Activated CD4-positive, CD25-positive, alpha-beta regulatory T cell treated with anti-CD3 and anti-CD28 coated beads, Interleukin-2, amount 50 U/mL, for 24 hours (primary cell): Measurements from ENCODE around the gene KLK15.
A peak's percentile ranks its signal among the peaks of the same experiment; 100 is the strongest.
"Not testable (repeated sequence)": the region's sequence is repeated elsewhere in the genome, so short reads cannot be mapped to it uniquely, and the experiment has no call there.

Experiments used
- ATAC-seq, 2 donors: fragments of 150-1000 bp; cut with Tn5 transposase; one replicate each; pipeline ENCODE4 v1.10.0; 2021; ENCODE audit warnings: mild to moderate bottlenecking in 1 of 2, moderate library complexity in 1 of 2

Gene KLK15

DNA sequence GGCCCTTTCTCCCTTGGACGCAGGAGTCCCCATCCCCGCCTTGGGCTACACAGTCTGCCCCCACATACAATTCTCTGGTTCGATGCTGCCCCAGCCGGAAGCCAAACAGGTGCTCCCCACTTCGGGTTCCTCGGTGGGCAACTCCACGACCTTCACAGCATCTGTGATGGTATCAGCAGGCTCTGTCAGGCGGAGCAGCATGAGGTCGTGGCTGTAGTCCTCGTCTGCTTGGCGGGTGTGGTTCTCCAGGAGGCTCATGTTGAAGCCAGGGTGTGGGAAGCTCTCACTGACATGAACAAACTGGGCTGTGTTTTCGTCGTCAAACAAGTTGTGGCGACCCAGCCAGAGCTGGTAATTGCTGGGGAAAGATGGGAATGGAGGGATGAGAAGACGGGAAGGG is 13.3 kb downstream of the KLK15 start:
- ATAC-seq = no peak

GRCh38 chr19:50819636-50820035 is 13.7 kb downstream of the KLK15 start:
- no peak for ATAC-seq

DNA sequence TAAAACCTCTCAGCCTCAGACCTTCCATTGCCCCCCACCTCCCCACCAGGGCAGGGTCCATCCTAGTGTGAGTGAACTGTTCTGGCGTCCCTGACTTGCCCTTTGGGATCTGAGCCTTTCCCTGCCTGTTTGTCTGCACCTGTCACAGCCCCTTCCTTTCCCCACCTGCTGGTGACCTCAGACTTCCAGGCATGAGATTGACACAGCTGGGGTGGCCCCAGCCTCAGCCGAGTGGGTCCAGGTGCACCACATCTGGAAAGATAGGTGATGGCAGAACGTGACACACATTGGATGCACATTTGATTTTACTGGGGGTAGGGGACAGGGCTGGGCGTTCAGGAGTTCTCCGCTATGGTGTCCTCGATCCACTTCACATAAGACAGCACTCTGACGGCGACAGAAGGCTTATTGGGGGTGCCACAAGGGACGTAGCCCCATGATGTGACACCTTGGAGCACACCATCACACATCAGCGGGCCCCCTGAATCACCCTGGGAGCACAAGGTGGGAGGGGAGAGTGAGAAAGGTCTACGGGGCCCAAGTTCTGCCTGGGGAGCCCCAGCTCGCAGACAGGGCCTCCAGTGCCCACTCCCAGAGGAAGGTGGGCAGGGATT is 14.4 kb downstream of the KLK15 start:
- no peak for ATAC-seq

DNA sequence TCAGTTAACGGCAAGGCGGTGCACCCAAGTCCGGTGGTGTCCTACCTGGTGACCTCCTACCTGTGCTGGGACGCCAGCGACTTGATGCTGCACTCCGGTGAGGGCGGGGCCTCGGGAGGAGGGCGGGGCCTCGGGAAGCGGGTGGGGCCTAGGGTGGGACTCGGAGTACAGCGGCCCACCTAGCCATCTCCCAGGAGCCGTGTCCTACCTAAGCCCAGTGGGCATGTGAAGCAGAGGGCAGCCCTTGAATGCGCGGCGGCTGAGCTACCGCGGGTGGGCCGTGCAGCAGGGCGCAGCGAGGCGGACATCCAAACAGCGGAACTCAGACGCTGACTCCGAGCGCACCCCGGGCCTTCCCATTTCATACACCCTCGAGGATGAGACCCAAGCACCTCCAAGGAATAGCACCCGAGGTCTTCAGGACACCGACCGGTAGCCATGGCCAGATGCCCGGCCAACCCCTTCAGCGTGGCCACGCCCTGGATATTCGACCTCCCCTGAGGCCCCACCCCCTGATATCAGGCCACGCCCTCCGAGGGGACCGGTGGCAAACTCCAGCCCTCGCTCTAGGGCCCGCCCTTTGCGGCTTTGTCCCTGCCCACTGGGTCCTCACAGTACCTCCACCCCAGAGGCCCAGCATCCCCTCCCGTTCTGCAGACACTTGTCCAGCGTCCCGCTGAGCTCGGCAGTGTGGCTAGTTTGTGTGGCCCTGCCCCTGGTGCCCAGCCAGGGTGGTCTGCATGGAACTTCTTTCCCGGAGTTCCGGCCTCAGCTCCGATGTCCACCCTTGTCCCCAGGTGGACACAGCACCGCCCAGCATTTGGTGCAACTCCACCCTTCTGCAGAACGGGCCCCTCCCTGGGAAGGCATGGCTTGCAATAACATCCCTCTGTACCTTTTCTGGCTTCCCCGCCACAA is 15.2 kb downstream of the KLK15 start:
- ATAC-seq = peak; percentile 46 to 56

GRCh38 chr19:50815439-50815838 is 17.9 kb downstream of the KLK15 start:
- no peak for ATAC-seq

- ATAC-seq = no peak
Observed at GRCh38 chr19:50814883-50815282, 18.5 kb downstream of the KLK15 start.

DNA sequence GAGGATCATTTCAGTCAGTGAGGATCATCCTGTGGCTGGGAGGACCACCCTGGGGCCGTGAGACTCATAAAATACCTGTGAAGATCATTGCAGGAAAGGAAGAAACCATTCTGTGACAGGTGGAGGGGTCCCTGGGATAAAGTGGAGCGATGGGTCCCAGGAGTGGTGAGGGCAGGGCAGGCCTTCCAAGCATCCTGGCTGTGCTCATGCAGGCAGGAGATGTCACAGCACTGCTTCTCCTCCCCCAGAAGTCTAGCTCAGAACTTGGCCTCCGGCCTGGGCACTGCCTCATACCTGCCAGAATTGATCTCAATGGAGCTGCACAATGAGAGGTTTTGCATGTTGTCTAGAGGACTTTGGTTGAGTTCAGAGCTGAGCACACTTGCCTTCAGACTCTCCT is 20.9 kb downstream of the KLK15 start:
- ATAC-seq = no peak

DNA sequence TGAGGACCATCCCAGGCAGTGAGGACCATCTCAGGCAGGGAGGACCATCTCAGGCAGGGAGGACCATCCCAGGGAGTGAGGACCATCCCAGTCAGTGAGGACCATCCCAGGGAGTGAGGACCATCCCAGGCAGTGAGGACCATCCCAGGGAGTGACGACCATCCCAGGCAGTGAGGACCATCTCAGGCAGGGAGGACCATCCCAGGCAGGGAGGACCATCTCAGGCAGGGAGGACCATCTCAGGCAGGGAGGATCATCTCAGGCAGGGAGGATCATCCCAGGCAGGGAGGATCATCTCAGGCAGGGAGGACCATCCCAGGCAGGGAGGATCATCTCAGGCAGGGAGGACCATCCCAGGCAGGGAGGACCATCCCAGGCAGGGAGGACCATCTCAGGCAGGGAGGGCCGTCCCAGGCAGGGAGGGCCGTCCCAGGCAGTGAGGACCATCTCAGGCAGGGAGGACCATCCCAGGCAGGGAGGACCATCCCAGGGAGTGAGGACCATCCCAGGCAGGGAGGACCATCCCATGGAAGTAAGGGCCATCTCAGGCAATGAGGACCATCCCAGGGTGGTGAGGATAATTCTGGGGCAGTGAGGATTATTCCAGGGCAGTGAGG is 21.6 kb downstream of the KLK15 start:
- ATAC-seq = not testable (repeated sequence)

DNA sequence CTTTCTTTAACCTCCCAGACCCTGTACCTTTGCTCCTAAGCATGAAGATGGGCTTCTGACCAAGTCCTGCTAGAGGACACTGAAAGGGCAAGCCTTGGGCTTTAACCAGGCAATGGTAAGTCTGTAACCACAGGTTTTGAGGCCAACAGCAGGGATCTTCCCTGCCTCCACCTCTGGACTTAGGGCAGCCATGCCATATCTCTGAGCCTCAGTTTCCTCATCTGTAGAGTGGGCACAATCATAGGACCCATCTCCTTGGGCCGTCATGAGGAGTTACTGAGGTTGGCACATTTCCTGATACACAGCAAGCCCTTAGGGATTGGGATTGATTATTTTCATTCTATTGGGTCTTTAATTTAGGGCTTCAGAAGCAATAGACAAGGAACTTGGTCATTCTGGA is 24.5 kb downstream of the KLK15 start:
- ATAC-seq = no peak

DNA sequence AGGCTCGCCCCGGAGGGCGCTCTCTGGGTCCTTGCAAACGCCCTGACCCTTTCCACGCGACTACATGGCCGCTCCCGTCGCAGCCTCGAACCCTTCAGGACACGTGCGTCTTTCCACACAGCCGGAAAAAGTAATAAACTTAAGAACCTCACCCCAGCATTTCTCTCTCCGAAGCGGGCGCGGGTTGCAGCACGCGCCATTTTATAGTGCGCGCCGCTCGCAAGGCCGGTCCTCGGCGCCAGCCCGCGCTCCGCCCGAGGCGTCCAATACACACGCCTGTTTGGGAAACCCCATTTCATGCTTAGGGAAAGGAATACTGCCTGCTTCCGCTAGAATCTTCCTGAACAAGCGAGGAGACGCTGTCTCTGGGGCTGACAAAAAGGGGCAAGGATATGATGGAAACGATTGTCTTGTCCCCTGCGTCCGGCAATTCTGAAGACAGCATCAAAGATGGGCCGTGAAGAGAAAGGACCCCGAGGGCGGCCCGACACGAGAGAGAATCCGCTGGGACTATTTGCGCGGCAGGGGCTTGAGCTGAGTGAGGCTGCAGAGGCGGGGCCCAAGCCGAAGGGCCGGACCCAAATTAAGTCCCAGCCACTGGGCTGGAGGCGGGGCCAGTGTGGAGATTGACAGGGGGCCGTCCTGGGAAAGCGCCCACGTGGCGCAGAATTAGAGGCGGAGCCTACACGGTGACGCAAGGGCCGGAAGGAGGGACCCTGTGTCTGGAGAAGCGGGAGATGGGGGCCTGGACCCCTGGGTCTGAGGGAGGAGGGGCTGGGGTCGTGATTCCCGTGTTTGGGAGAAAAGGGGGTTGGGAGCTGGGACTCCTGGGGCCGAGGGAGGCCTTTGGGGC is 28.7 kb downstream of the KLK15 start:
- ATAC-seq = peak; percentile 95 to 96

GRCh38 chr19:50803633-50804419 is 29.5 kb downstream of the KLK15 start:
- peak; percentile 8 to 12 for ATAC-seq

- ATAC-seq = no peak
Observed at GRCh38 chr19:50801107-50801506, 32.3 kb downstream of the KLK15 start.

DNA sequence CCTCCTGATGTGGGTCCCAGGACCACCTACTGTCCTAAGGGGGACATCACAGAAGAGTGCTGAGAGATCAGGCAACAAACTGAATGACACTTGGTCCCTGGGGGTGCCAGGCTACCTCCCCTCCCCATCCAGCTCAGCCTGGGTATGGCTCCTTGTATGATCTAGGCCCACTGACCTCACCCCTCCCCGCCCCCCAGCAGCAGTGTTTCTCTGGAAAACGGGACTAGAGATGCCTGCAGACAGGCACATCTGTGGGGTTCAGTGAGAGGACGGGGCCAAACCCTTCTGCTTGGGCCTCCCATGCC is 33.9 kb downstream of the KLK15 start:
- ATAC-seq = no peak

GRCh38 chr19:50798659-50799546 is 34.5 kb downstream of the KLK15 start:
- no peak for ATAC-seq

DNA sequence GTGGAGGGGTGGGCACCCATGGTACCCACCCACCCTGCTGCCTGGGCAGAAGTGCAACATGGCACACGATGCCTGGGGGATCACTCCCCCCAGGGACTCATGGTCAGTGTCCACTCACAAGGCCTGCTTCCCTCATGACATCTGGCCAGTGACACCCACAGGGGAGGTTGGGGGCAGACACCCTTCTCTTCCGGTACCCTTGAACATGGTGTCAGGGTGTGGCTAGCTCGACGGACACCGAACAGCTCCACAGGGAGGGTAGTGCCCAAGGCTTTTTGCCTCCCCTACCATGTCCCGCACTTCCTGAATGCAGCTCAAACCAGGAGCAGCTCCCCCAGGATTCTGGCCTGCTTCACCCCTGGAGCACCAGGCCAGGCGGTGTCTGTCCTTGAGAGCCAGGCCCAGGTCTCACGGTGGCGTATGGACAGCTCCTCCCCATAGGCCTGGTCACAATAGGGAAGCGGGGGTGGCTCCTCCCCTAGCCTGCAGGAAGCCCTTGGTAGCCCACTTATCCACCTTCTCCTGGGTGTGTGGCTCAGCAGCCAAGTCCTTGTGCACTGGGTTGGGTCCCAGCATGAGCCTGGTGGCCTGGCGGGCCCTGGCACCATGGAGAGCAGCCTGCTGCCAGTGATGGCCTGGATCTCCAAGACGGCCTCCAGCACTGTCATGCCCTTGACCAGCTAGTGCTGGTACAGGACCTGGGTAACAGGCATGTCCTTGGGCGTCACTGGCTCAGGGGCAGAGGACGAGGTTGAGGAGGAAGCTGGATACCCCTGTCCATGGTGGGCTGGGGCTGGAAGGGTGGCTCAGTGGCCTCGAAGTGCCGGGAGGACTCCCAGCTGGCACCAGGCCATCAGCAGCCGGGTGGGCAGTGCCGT is 35.4 kb downstream of the KLK15 start:
- no peak for ATAC-seq

DNA sequence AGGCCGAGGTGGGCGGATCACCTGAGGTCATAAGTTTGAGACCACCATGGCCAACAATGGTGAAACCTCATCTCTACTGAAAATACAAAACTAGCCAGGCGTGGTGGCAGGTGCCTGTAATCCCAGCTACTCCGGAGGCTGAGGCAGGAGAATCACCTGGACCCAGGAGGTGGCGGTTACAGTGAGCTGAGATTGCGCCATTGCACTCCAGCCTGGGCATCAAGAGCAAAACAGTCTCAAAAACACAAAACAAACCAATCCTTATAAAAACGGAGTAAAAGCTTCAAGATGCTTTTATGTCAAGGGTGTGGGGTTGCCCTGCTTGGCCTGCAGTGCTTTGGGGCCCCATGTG is 36.0 kb downstream of the KLK15 start:
- no peak for ATAC-seq

DNA sequence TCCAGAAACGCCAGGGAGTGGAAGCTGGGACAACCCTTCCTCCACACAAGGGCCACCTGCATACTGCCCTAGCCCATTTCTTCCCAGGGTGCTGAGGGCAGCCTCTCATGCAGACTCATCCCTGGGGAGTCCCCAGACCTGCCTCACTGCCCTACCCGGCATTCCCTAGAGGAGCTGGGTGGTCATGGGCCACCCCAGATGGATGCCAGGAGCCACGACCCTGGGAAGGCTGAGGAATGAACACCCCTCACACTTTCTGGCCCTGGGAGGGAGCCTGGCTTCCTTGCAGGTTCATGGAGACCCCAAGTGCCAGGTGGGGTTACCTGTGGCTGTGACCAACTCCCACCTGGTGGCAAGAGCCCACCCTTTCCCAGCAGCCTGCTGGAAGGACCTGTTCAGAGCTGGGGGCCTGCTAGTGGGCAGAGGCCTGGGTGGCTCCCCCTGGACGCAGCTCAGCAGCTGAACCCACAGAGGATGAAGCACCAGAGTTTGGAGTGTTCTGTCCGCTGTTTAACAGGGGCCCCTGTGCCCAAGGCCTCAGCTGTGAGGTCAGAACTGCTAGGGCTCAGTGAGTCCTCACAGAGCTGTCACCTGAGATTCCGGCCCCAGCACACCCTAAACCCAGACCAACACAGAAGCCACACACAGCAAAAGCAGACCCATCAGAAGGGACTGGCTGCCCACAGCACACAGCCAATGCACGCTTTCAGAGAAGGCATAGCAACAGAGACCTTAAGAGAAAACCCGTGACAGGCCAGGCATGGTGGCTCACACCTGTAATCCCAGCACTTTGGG is 36.5 kb downstream of the KLK15 start:
- ATAC-seq = no peak

DNA sequence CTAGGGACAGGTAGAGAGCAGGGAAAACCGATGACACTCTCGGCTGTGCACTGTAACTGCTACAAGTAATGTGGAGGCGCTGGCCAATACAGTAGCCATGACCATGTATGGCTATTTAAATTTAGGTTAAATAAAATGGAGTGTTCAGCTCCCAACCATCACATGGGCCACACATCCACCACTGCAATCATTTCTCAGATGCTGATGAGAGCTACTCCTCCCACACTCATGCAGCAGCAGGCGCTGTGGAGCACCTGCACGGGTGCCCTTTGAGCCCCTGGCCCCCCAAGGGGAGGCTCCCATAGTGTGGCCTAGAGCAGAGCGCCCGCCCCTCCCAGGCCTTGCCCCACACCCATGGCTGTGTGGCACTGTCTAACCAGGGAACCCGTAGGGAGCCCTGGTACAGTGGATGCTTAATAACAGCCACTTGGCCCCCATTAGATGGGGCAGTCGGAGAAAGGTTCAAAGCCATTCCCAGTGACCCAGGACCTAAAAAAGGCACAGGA is 37.2 kb downstream of the KLK15 start:
- ATAC-seq = no peak

DNA sequence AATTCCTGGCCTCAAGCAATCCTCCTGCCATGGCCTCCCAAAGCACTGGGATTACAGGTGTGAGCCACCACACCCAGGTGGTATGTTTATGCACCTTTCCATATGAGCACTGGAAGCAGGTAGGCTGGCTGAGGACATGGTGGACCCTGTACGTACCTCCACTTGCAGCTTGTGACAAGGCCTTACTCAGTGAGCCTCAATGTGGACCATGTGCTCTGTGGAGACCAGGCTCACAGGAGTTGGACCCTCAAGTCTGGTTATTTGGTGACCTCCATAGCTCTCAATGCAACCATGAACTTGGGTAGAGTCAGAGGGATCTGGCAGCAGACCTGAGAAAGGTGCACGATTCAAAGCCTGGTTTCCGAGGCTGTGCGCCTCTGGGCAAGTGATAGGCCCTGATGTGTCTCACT is 37.7 kb downstream of the KLK15 start:
- ATAC-seq = no peak
